ENCODE measurements around the gene LZTS3.
"Not testable (repeated sequence)": the region's sequence is repeated elsewhere in the genome, so short reads cannot be mapped to it uniquely, and the experiment has no call there.

Gene LZTS3

DNA sequence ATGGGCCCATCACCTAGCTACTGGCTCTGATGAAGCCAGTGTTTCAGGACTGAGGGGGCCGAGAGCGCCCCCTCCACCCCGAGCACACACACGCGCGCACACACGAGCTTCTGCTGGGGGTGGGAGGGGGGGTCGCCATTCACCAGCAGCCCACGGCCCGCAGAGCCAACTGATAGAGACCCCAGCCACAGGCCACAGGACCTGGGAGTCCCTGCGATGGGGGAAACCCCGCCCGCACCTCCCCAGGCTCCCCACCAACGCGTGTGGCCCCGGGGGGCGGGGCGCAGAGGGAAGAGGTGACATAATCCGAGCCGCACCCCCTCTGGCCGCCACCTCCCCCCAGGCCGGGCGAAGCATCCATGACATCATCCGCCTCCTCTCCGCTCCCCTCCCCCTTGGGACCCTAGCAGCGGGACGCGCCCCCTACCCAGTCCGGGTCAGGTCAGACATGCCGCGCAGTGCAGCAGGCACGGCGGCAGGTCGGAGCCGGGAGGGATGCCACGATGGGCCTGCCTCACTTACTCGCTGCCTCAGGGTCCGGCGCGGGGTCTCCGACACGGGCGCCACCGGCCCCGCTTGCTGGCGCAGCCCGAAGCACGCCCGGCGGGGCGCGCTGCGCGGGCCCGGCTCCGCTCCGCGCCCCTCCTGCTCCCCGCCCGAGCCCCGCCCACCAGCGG is at the start of gene LZTS3:
TSS of gene LZTS3 (minus strand) at position 617 of the 677 bp plus-strand sequence. CDS start 6,386 bp downstream, outside the sequence.
- DNase-seq (ENCODE audit: low read depth in 2 of 2), result peak; percentile 74 to 78

DNA sequence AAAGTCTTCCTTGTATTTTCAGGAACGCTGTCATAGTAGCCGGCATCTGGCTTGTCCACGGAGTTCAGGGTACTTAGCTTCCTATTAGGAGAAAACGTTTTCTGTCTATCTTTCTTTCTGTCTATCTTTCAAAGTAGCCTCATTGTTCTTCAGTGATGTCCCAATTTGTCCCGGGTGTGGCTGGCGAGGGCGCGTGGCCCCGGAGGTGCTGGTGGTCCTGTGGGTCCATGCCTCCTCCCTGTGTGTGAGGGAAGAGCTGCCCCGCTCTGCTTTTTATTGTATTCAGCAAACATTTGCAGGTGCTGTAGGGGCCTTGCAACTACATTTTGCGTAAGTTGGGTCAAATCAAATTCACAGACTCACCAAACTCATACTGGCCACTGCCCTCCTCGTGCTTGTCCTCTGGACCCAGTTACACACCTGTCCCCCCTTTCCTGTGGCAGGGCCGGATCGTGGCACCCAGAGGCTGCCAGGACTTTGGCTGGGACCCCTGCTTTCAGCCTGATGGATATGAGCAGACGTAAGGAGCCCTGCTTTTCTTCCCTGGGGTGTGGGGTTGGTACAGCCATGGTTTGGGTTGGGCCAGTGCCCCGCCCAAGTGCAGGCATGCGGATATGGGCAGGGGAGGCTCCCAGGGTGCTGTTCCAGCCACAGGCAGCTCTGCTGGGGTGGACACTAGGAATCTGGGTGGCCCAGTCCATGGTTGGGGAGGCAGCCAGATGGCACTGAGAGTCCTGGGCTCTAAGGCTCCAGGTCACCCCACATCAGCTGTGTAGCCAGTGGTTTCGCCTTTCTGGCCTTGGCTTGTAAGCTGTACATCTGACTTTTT is 48.3 kb upstream of the LZTS3 start:
- DNase-seq (ENCODE audit: low read depth in 2 of 2), result no peak

DNA sequence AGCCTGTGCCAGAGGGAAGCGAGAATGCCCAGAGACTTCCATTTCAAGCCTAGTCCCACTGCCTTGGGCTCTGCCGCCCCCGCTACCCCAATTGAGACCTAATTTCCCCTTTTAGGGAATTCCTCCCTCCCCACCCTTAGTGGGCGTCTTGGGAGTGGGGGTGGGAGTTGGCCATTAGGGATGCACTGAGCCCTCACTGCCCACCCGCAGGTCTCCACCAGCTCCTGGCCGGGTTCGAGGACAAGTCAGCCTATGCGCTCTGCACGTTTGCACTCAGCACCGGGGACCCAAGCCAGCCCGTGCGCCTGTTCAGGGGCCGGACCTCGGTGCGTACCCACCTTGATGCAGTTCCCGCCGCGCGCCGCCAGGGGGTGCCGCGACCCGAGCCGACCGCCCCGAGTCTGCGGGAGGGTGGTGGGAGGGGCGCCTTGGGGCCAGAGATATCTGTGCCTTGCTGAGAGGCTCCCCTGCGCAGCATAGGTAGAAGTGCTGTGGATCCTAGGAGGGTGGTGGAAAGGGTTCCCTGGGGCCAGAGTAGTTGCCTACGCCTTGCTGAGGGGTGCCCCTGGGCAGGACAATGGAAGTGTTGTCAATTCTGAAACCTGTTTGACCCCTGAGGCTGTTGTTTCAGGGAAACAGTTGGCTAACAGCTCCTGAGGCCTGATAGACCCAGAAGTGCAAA is 45.1 kb upstream of the LZTS3 start:
- peak; percentile 38 to 52 for DNase-seq (ENCODE audit: low read depth in 2 of 2)

- not testable (repeated sequence) for DNase-seq (ENCODE audit: low read depth in 2 of 2)
Measured at GRCh38 chr20:3215359-3215917, 42.1 kb upstream of the LZTS3 start.

DNA sequence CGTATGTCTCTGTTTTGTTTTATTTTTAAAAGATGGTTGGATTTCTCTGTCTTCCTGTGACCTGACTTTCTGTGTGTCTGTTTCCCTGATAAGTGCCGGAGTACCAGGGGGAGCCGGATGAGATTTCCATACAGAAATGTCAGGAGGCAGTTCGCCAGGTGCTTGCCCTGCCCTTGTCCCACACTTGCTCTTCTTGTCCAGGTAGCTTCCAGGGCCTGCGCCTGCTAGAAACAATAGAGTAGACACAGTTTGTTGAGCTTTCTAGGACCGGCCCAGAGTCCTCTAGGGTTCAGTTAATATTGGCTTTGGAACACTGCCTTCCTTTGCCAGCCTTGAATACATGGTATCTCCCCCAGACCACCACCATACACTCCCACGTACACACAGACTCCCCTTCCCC is 39.9 kb upstream of the LZTS3 start:
- DNase-seq (ENCODE audit: low read depth in 2 of 2), result no peak

DNA sequence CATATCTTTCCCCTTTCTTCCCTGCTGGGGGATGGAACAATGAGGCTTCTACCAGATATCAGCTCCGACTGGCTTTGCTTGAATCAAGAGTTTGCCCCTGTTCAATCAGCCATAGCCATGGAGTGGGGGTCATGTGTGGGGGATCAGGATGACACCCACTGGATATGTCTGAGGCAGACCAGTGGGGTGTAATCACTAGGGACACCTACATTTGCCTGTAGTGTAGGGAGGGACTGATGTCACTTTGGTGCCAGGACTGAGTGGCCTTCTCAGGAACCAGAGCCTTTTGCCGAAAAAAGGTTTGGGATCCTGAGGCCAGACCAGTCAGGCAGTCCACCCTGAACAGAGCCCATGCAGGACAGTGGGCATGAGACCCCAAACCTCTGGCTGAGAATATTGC is 37.0 kb upstream of the LZTS3 start:
- no peak for DNase-seq (ENCODE audit: low read depth in 2 of 2)

DNA sequence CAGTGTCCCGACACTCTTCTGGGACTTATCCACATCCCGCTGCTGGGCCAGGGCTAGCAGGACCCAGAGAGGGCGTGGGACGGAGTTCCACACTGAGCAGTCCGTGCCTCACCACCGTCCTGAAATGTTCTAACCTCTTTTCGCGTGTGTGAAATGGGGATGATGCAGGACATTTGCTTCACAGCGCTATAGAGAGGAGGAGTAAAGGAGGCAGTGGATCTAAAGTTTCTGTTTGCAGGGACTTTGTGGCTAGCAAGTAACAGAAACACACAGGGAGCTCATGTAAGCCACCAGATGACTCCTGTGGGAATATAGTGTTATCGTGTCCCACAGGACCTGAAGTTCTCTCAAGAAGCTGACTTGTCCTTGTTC is 36.6 kb upstream of the LZTS3 start:
- DNase-seq (ENCODE audit: low read depth in 2 of 2), result no peak

- peak; percentile 19 to 31 for DNase-seq (ENCODE audit: low read depth in 2 of 2)
Measured at GRCh38 chr20:3209257-3209945, 36.1 kb upstream of the LZTS3 start, which contains the start of gene ITPA. TSS of gene ITPA (plus strand) at chr20:3209498. CDS start at chr20:3209552, 54 bp downstream.

- no peak for DNase-seq (ENCODE audit: low read depth in 2 of 2)
Measured at GRCh38 chr20:3208786-3209256, 35.5 kb upstream of the LZTS3 start.

GRCh38 chr20:3204124-3204794 is 30.9 kb upstream of the LZTS3 start, which contains the start of gene DDRGK1:
TSS of gene DDRGK1 (minus strand) at chr20:3204682. CDS start at chr20:3204627, 55 bp downstream.
- DNase-seq (ENCODE audit: low read depth in 2 of 2), result peak; percentile 80 to 86

DNA sequence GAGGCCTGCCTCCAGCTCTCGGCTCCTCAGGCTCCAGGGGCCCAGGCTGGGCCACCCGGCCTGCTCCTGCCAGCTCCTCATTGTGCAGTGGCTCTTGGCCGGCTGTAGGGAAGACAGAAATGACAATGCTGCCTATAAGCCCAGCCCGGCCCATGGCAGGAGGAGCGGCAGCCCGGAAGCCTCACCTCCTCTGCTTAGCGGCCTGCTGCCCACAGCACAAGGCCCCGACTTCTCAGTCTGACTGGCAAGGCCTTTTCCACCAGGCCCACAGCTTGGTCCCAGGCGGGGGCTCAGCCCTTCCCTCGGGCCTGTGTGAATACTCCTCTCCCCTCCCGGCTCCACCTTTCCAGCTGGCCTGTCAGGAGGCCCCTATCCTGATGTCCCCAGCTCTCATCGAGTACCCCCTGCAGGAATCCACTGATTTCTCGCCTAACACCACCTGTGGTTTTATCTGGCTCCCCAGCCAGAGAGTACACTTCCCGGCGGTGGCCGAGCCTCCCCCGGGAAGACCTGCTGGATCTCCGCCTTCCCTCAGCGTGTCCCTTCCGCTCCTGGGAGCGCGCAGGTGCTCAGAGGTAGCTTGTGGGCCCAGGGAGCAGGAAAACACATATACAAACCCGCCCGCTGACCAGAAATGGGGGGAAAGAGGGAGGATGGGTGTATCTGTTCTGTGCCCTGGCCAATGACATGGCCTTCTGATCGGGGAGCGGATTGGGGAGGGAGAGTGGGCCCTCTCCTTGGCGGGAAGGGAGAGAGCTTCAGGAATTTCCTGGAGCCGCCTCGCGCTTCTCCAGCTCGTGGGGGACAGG is 30.2 kb upstream of the LZTS3 start:
- DNase-seq (ENCODE audit: low read depth in 2 of 2), result no peak

GRCh38 chr20:3202965-3203314 is 29.6 kb upstream of the LZTS3 start:
- no peak for DNase-seq (ENCODE audit: low read depth in 2 of 2)

DNA sequence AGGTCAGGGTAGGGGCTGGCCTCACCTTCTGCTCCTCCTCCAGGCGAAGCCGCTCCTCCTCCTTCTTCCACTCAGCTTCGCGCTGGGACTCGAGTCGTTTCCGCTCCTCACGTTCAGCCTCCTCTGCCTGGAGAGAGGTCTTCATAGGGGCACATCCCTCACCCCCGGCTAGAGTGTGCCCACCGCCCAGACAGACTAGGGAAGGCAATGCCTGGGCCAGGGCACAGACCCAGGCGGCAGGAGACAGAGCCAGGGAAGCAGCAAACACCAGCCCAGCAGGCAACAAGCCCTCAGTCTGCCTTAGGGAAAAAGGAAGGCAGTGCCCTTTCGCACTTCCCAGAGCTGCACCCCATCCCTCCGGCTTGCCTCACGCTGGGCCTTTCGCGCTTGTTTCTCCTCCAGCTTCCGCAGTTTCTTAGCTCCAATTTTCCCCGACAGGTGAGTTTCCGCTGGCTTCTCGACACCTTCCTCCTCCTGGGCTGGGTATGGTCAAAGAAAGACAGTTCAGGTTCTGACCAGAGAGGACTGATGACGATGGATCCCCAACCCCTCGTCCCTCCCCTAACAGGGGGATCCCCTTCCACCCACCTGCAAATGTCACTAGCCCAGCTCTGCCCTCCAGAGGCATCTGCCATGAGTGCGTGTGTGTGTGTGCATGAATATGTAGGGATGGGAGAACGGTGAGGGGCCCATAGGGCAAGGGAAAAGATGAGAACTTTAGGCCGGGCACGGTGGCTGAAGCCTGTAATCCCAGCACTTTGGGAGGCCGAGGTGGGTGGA is 26.8 kb upstream of the LZTS3 start:
- no peak for DNase-seq (ENCODE audit: low read depth in 2 of 2)

DNA sequence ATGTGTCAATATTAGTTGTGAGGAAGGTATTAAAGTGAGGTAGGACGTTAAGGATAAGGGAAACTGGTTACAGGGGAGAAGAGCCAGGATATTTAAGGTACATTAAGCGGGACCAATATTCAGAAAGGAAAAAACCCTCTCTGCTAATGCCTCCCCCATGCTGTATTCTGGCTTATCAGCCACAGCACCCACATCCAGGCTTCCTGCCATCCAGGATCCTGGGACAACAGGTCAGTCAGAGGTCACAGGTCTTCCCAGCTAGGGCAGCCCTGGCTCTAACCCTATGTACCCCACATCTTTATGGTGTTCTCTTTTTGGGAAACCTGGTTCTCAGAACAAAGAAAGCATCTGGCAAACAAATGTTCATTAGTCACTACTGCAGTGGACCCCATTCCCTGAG is 25.9 kb upstream of the LZTS3 start:
- no peak for DNase-seq (ENCODE audit: low read depth in 2 of 2)

- DNase-seq (ENCODE audit: low read depth in 2 of 2), result no peak
Measured at GRCh38 chr20:3195590-3196237, 22.4 kb upstream of the LZTS3 start.

GRCh38 chr20:3194617-3195280 is 21.4 kb upstream of the LZTS3 start:
- no peak for DNase-seq (ENCODE audit: low read depth in 2 of 2)

DNA sequence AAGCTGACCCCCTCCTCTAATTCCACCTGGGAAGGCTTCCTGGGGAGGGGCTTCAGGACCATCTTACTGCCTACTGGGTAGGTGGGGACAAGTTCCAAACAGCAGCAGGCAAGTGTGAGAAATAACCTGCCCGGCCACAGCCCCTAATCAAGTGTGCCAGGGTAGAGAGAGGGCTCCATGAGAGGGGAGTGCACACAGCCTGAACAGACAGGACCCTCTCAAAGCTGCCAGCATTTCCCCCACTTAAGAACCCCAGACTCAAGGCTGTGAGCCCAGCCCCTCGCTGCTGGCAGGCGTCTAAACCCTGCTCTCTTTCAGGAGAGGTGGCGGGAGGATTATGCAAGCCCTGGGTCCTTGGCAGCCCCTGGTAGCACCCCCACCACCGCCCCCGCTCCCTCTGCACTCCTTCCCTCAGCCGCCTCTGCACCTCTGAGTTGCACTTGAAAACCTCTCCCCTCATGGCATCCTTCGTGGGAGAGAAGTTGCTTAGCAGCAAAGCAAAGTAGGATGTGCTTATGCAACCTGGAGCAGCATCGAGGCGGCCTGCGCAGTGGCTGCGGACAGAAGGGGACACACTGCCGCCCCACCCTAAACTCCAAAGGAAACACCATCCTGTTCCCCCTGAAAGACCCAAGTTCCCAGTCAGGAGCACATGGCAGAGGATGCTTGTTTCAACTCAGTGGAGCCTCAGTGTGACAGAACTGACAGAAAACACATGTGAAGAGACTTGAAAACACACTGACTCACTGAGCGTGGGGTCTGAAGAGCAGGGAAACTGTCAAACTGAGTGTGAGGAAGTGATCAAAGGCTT is 20.7 kb upstream of the LZTS3 start:
- DNase-seq (ENCODE audit: low read depth in 2 of 2), result no peak

All from activated CD8-positive, alpha-beta memory T cell treated with anti-CD3 and anti-CD28 coated beads for 4 hours (primary cell).